ENCODE data around the gene MYH3. TPM values are rescaled to one million over a fixed set of nuclear protein-coding genes. Genes with fewer than 3 reads are reported as not detected.

MYH3 gene
- 0.12 and 4.9 TPM in 2 replicates for total RNA-seq

DNA sequence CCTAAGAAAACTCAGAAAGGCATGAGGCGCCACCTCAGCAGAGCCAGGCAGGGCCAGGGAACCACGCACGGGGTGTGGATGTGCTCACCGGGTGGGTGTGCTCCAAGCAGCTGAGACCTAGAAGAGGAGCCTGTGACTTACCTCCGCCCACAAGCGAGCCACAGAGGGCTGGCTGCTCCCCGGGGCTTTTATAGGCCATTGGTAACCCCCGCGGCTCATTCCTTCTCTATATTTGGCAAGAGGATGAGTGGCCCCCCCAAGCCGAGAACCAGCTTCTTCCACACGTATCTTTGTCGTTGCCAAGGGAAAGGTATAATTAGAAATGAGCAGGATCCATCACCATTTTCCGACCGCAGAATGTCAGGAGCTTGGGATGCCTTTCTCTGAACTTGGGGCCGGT, at the start of gene MYH3:
Gene MYH3, minus strand, starts transcription at position 162 of the 400 bp plus-strand sequence. CDS start 2,245 bp downstream, outside the sequence.

DNA sequence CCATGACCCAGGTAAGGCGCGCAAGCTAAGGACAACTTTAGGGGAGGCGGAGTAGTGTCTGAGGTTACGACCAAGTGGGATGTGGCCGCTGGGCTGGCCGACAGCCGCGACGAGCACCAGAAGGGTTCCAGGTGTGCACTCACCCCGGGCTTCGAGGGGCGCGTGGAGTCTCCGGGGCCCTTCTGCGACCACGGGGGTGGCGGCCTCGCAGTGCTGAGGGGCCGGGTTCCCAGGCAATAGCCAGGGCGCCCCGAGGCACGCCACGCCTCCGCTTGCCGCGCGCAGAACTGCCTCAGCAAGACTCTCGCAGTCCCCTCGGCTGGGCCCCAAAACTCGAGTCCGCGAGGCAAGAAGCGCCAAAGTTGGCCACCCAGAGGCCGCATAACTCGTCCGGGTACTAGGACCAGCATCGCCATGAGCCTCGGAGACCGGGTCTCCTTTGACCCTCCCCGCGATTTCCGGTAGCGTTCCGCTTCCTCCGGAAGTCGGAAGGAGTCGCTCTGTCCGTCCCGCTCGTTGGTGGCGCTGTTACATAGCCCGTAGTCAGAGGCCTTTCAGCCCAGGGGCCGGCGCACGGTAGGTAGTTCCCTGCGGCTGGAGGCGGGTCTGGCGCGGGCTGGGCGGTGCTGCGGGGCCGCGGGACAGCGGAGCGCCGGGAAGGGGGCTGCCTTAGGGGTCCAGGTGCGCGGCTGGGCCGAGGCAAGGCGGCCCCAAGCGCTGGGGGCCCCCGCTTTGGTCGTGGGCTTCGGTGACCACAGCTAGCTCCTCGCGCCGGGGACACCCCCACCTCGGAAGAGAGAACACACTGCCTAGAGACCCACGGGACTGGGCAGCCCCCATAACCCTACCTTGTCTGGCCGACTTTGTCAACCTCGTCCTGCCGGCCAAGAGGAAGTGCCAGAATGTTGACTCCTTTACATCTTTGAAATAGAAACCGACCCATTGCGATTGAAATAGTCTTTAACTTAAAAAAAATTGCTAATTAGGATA, 40.3 kb upstream of the MYH3 start, which contains the start of the genes ADPRM and SCO1:
Gene ADPRM, plus strand, starts transcription at position 503 of the 990 bp plus-strand sequence. CDS start 7,333 bp downstream, outside the sequence.
Gene SCO1, minus strand, starts transcription at position 442 of the 990 bp plus-strand sequence. Its CDS starts 26 bp downstream, at position 416.

Other genes with a start within 250 kb of the MYH3 start
- gene MYH8, start 235.4 kb downstream of the MYH3 start, total RNA-seq: not detected in 2 replicates
- gene MYH4, start 187.8 kb downstream of the MYH3 start, total RNA-seq: not detected in 2 replicates
- gene MYH1, start 138.8 kb downstream of the MYH3 start, total RNA-seq: not detected in 2 replicates
- gene MYH2, start 107.7 kb downstream of the MYH3 start, total RNA-seq: not detected in 2 replicates
- gene SCO1, start 40.2 kb upstream of the MYH3 start, total RNA-seq: 15.8 and 20.1 TPM in 2 replicates
- gene ADPRM, start 40.3 kb upstream of the MYH3 start, total RNA-seq: 12.5 and 12.7 TPM in 2 replicates
- gene TMEM220, start 72.7 kb upstream of the MYH3 start, total RNA-seq: 5.2 and 5.4 TPM in 2 replicates
- not detected in 2 replicates for gene TMEM238L, start 146.8 kb upstream of the MYH3 start, total RNA-seq
- gene PIRT, start 180.8 kb upstream of the MYH3 start, total RNA-seq: not detected in 2 replicates

Measured in hair follicle dermal papilla cell (primary cell).